PC-3 (cell line): ENCODE results near the gene SSTR3. TPM values are rescaled to one million over a fixed set of nuclear protein-coding genes. Genes with fewer than 3 reads are reported as not detected.

ENCODE experiments used
- ATAC-seq: fragments of 200-7000 bp; cut with Tn5 transposase; 2 replicates; pipeline ENCODE4 v1.9.1; 2020; ENCODE audit warnings: mild to moderate bottlenecking, moderate library complexity
- BruUV-seq: library from RNA; stranded (reverse); fragments of 400-500 nt; replicated peaks from 2 replicates; lab custom pipeline; 2021; lab: Mats Ljungman, UMichigan
- CTCF ChIA-PET: fragments of 300-600 bp; sonication (Branson Sonifier 250); formaldehyde crosslinking; loops from one replicate; lab custom pipeline; 2022; ENCODE audit warnings: antibody characterized with exemption; lab: Charles Lee
- POLR2A ChIA-PET: fragments of 300-600 bp; sonication (Branson Sonifier 250); formaldehyde crosslinking; loops from one replicate; lab custom pipeline; 2022; ENCODE audit warnings: antibody characterized with exemption; ENCODE audit not compliant: unreplicated experiment; lab: Charles Lee
- DNase-seq: peaks from one replicate; pipeline ENCODE4 v3.0.0-alpha.2; 2015
- H2AFZ ChIP-seq: fragments of 300-600 bp; sonication (generic); 2 replicates; pipeline ENCODE4 v1.6.0; 2016; ENCODE audit warnings: antibody characterized with exemption, low read length
- H3F3A ChIP-seq: fragments of 300-600 bp; sonication (generic); one replicate; pipeline ENCODE4 v1.6.0; 2017; ENCODE audit warnings: antibody characterized with exemption, low read length, control low read depth, mild to moderate bottlenecking; ENCODE audit not compliant: unreplicated experiment
- H3K27ac ChIP-seq: fragments of 300-600 bp; sonication (generic); 2 replicates; pipeline ENCODE4 v1.5.1; 2016; ENCODE audit warnings: mild to moderate bottlenecking, low read length
- H3K27me3 ChIP-seq: fragments of 300-600 bp; sonication (generic); 2 replicates; pipeline ENCODE4 v1.6.1; 2016; ENCODE audit warnings: low read length, mixed read lengths
- H3K36me3 ChIP-seq: fragments of 300-600 bp; sonication (generic); 2 replicates; pipeline ENCODE4 v1.6.1; 2016; ENCODE audit warnings: low read depth, mixed run types, low read length, mixed read lengths
- H3K4me1 ChIP-seq: fragments of 300-600 bp; sonication (generic); 2 replicates; pipeline ENCODE4 v1.5.1; 2016; ENCODE audit warnings: low read length; ENCODE audit not compliant: insufficient read depth
- H3K4me2 ChIP-seq: fragments of 300-600 bp; sonication (generic); 2 replicates; pipeline ENCODE4 v1.6.0; 2016; ENCODE audit warnings: low read length
- H3K4me3 ChIP-seq: fragments of 300-600 bp; sonication (generic); 2 replicates; pipeline ENCODE4 v1.5.1; 2016; ENCODE audit warnings: mild to moderate bottlenecking, low read length, mixed read lengths
- H3K79me2 ChIP-seq: fragments of 300-600 bp; sonication (generic); 2 replicates; pipeline ENCODE4 v1.6.1; 2017; ENCODE audit warnings: low read length, mixed read lengths
- H3K9ac ChIP-seq: fragments of 300-600 bp; sonication (generic); 2 replicates; pipeline ENCODE4 v1.6.0; 2016; ENCODE audit warnings: mild to moderate bottlenecking, low read length
- H3K9me2 ChIP-seq: fragments of 300-600 bp; sonication (generic); replicated peaks from 2 replicates; pipeline ENCODE4 v1.6.1; 2016; ENCODE audit warnings: mixed run types, low read length, mixed read lengths
- H3K9me3 ChIP-seq: fragments of 300-600 bp; sonication (generic); 2 replicates; pipeline ENCODE4 v1.6.1; 2016; ENCODE audit warnings: low read length, mixed read lengths
- H4K20me1 ChIP-seq: fragments of 300-600 bp; sonication (generic); 2 replicates; pipeline ENCODE4 v1.6.1; 2016; ENCODE audit warnings: low read length, mixed read lengths
- EZH2 ChIP-seq: fragments of 300-600 bp; sonication (generic); IDR thresholded peaks from one replicate; pipeline ENCODE4 v1.6.1; 2017; ENCODE audit warnings: antibody characterized with exemption, mild to moderate bottlenecking, low read length; ENCODE audit not compliant: unreplicated experiment
- EZH2phosphoT487 ChIP-seq: fragments of 300-600 bp; sonication (generic); IDR thresholded peaks from 2 replicates; pipeline ENCODE4 v1.6.1; 2018; ENCODE audit warnings: mild to moderate bottlenecking, antibody characterized with exemption, low read length, borderline replicate concordance
- intact Hi-C: fragments of 100-400 bp; cut with micrococcal nuclease; formaldehyde crosslinking; loops from 2 replicates; pipeline ENCODE4 v1.9.0; 2023
- total RNA-seq: library from RNA; depleted of rRNA; stranded (reverse); fragments of >200 nt; gene quantifications from 2 replicates; pipeline ENCODE4 v1.2.3, GENCODE V29; 2014
- TF ChIP-seq, protein P1 (sequence below): fragments of 300-600 bp; sonication (generic); conservative IDR thresholded peaks from 2 replicates; pipeline ENCODE4 v1.5.1; 2017; ENCODE audit warnings: antibody characterized with exemption, low read depth, mild to moderate bottlenecking, low read length

SSTR3 gene
- total RNA-seq, 1 experiment from 2014 or later: 0.55 TPM

- intact Hi-C loops: no loop called here
- TF ChIP-seq, protein P1, sequence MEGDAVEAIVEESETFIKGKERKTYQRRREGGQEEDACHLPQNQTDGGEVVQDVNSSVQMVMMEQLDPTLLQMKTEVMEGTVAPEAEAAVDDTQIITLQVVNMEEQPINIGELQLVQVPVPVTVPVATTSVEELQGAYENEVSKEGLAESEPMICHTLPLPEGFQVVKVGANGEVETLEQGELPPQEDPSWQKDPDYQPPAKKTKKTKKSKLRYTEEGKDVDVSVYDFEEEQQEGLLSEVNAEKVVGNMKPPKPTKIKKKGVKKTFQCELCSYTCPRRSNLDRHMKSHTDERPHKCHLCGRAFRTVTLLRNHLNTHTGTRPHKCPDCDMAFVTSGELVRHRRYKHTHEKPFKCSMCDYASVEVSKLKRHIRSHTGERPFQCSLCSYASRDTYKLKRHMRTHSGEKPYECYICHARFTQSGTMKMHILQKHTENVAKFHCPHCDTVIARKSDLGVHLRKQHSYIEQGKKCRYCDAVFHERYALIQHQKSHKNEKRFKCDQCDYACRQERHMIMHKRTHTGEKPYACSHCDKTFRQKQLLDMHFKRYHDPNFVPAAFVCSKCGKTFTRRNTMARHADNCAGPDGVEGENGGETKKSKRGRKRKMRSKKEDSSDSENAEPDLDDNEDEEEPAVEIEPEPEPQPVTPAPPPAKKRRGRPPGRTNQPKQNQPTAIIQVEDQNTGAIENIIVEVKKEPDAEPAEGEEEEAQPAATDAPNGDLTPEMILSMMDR: no peak
- no peak for TF ChIP-seq EZH2phosphoT487
- TF ChIP-seq EZH2: no peak
- CTCF ChIA-PET: no interaction called here
- H3F3A ChIP-seq: no peaks in the 10 kb centered on the region
- no peak overlapping the region for H2AFZ ChIP-seq
- BruUV-seq: no TSS peak
- no peaks in the 10 kb centered on the region for H3K36me3 ChIP-seq
- no peak overlapping the region for H3K27ac ChIP-seq
- no peak for ATAC-seq
- POLR2A ChIA-PET: no interaction called here
- no peak overlapping the region for H3K9ac ChIP-seq
- H3K4me3 ChIP-seq: no peak overlapping the region
- no peaks in the 10 kb centered on the region for H4K20me1 ChIP-seq
- no peaks in the 10 kb centered on the region for H3K9me3 ChIP-seq
- no peak overlapping the region for H3K4me2 ChIP-seq
- DNase-seq: no peak
- no peaks in the 10 kb centered on the region for H3K79me2 ChIP-seq
- H3K4me1 ChIP-seq: no peaks in the 10 kb centered on the region
- H3K9me2 ChIP-seq: no peaks in the 10 kb centered on the region
- no peaks in the 10 kb centered on the region for H3K27me3 ChIP-seq
Measured at GRCh38 chr22:37158963-37159290, 53.4 kb downstream of the SSTR3 start.

DNA sequence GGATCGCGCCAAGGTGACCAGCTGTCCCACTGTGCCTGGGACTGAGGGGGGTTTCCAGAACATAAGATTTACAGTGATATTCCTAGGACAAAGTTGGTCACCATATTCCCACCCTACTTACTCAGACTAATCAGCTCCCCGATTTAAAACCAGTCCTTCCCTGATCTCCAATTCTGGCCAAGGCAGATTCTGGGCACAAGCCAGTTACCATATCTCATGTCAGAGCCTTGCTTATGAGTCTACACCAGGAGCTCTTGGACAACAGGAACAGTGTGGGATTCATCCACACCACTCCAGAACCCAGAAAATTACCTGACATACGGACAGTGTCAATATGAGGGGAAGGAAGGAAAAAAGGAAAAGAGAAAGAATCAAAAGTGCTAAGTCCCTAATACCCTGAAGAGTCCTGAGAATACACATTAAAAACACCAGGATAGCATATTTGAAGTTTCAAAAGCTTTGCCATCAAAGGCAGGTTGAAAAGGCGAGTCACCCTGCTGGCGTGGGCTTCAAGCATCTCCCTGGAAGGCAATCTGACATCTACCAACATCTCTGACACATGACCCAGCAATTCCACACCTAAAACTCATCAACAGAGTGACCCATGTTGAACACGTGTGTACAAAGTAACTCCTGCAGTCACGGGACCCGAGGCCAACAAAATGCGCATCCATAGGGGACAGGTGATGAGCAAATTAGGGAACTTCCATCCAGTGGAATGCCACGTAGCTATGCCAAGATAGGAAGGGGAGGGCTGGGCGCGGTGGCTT is 54.6 kb downstream of the SSTR3 start:
- Histone ChIP-seq H3K4me2 (no peak overlapping the region), H3K9me3 (no peaks in the 10 kb centered on the region), H3K27ac (no peak overlapping the region), H3K79me2 (no peaks in the 10 kb centered on the region), H3K4me1 (no peaks in the 10 kb centered on the region), H3K4me3 (no peak overlapping the region), H3K9me2 (no peaks in the 10 kb centered on the region), H3K9ac (no peak overlapping the region), H3K36me3 (no peaks in the 10 kb centered on the region), H4K20me1 (no peaks in the 10 kb centered on the region), H2AFZ (no peak overlapping the region), H3F3A (no peaks in the 10 kb centered on the region), H3K27me3 (no peaks in the 10 kb centered on the region)
- ATAC-seq: no peak
- CTCF ChIA-PET: no interaction called here
- no peak for DNase-seq
- intact Hi-C loops: no loop called here
- POLR2A ChIA-PET: no interaction called here
- BruUV-seq: no TSS peak
- TF ChIP-seq EZH2phosphoT487: no peak
- no peak for TF ChIP-seq EZH2
- TF ChIP-seq, protein P1: no peak

GRCh38 chr22:37156686-37157435 is 55.4 kb downstream of the SSTR3 start:
- no peak for DNase-seq
- ChIA-PET POLR2A (no interaction called here), CTCF (no interaction called here)
- Histone ChIP-seq H3K4me3 (no peak overlapping the region), H3K9ac (no peak overlapping the region), H3K27me3 (no peaks in the 10 kb centered on the region), H3K79me2 (no peaks in the 10 kb centered on the region), H4K20me1 (no peaks in the 10 kb centered on the region), H3K27ac (no peak overlapping the region), H3K9me2 (no peaks in the 10 kb centered on the region), H3K4me2 (no peak overlapping the region), H3F3A (no peaks in the 10 kb centered on the region), H3K4me1 (no peaks in the 10 kb centered on the region), H3K9me3 (no peaks in the 10 kb centered on the region), H2AFZ (no peak overlapping the region), H3K36me3 (no peaks in the 10 kb centered on the region)
- intact Hi-C loops: no loop called here
- no TSS peak for BruUV-seq
- no peak for ATAC-seq
- no peak for TF ChIP-seq EZH2
- TF ChIP-seq EZH2phosphoT487: no peak
- TF ChIP-seq, protein P1: no peak
